ENCODE results near the gene PARL. TPM values are rescaled to one million over a fixed set of nuclear protein-coding genes. Genes with fewer than 3 reads are reported as not detected.

Gene PARL
- total and polyA plus RNA-seq, 10 of the 15 experiments (the other 5 are each of a cell fraction or from before 2014, with no cell fraction given): 49.7 to 113 (median 77.2) TPM

DNA sequence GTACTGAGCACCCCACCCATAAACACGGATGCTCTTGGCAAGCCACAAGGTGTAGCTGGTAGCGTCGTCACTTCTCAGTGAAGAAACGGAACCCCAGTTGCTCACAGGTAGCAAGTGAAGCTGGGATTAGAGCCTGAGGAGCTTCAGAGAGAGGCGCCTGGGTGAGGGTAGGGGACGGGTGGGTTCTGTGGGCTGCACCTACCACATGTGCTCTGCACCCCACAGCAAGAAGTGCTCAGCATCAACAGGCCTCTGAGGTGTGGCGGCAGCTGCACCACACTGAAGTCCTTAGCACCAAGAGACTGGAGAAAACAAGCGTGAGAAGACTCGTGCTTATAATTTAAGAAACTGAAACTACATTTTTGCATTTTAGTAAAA is 69.1 kb downstream of the PARL start:
- RAD21 ChIA-PET (ENCODE audit: unreplicated experiment): interaction anchor here (0.6 to 1.1 kb wide), 2 partner anchors 10 to 31 kb away, joined by 3 read pairs; no protein-coding TSS in a partner anchor
- DNase-seq (ENCODE audit: low read depth, low spot score) (no peak), ATAC-seq (peak; percentile 38), FAIRE-seq (no peak)
- Histone ChIP-seq H3K9me3 (replicated peaks; ENCODE audit: control insufficient read depth, insufficient read depth, low read length) (no peaks in the 10 kb centered on the region), H3K4me2 (ENCODE audit: control insufficient read depth, insufficient read depth) (0 out of 2 replicates have a peak overlapping the region, but pooled peaks have one; percentile 17), H3K4me3 (no peak overlapping the region), H3K4me1 (ENCODE audit: control insufficient read depth, insufficient read depth, low read length) (peaks cover 11% of the 10 kb centered on the region), H3K36me3 (ENCODE audit: control insufficient read depth in 2 of 2, insufficient read depth in 2 of 2, low read length in 1 of 2) (peaks cover 2 to 7% of the 10 kb centered on the region in 2 experiments; a peak in 3 of 4 replicates), H3K27me3 (replicated peaks in 1 of 2; ENCODE audit: control insufficient read depth in 2 of 2, insufficient read depth in 2 of 2, low read length in 1 of 2) (no peaks in the 10 kb centered on the region), H3K9ac (ENCODE audit: control insufficient read depth, insufficient read depth, low read length) (no peak overlapping the region), H2AFZ (ENCODE audit: control insufficient read depth, low read depth, low read length) (no peak overlapping the region), H3K27ac (ENCODE audit: control insufficient read depth, insufficient read depth) (no peak overlapping the region), H4K20me1 (ENCODE audit: control insufficient read depth, insufficient read depth) (no peaks in the 10 kb centered on the region), H3K79me2 (ENCODE audit: control insufficient read depth, insufficient read depth, low read length) (no peaks in the 10 kb centered on the region)
- no peak for TF ChIP-seq MEF2B (IDR thresholded peaks at IDR 0.05; ENCODE audit: partially characterized antibody, poor library complexity, severe bottlenecking)
- TF ChIP-seq BHLHE40 (IDR thresholded peaks at IDR 0.05; ENCODE audit: borderline replicate concordance in 1 of 2, low read depth in 2 of 2, low read length in 1 of 2): peak in 1 of 2 experiments; percentile 30; a peak in 1 of 4 replicates
- 27% methylated on average over 9 of the region's 9 CpGs for WGBS (ENCODE audit: insufficient coverage, insufficient replicate concordance, low lambda C conversion rate, missing lambda C conversion rate)
- SMC1A ChIA-PET (ENCODE audit: uncharacterized antibody, unreplicated experiment): interaction anchor here (1.3 kb wide), 1 partner anchor 17 kb away, joined by 3 read pairs; no protein-coding TSS in a partner anchor
- CTCF ChIA-PET: interaction anchor here (0.6 to 1.0 kb wide), 3 partner anchors 48 to 410 kb away, joined by 3 to 4 read pairs (median 4); no protein-coding TSS in a partner anchor
- intact Hi-C loops (cut with micrococcal nuclease; ENCODE audit: unreplicated experiment) (no loop called here), in situ Hi-C loops (cut with MboI) (no loop called here)
- POLR2A ChIA-PET: interaction anchor here (0.6 to 0.7 kb wide), 2 partner anchors 14 to 287 kb away, joined by 3 read pairs; no protein-coding TSS in a partner anchor
- no TSS peak for BruUV-seq (replicated peaks)

DNA sequence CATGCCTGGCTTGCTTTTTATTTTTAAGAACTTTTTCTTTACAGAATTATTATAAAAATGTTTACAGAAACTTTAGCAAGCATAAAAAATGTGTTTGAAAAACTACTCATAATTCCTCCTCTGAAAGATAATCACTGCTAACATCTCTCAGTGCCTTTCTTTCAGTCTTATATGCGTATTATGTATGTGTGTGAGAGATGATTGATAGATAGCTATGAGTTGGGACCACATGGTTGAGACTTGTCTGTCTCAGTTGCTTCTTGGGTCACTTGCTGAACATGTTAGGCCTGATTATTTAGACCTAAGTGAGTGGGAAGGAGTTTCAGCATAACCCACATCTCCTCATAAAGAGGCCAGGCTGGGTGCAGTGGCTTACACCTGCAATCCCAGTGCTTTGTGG is 70.4 kb downstream of the PARL start:
- in situ Hi-C loops (cut with MboI): no loop called here
- TF ChIP-seq REST (IDR thresholded peaks at IDR 0.05; ENCODE audit: low read depth, low read length) (no peak), YBX1 (IDR thresholded peaks at IDR 0.05) (no peak), EP300 (IDR thresholded peaks at IDR 0.05; ENCODE audit: borderline replicate concordance in 1 of 2, control insufficient read depth in 1 of 2, low read depth in 2 of 2, low read length in 2 of 2) (no peak), STAT3 (IDR thresholded peaks at IDR 0.05; ENCODE audit: low read depth, low read length) (no peak), MTA2 (IDR thresholded peaks at IDR 0.05; ENCODE audit: low read depth) (no peak), CBX3 (IDR thresholded peaks at IDR 0.05; ENCODE audit: borderline replicate concordance, low read depth) (no peak), NRF1 (conservative IDR thresholded peaks at IDR 0.05; ENCODE audit: low read depth, low read length) (no peak)

More for the DNA sequence above, 70.4 kb downstream of the PARL start:
- no TSS peak for BruUV-seq (replicated peaks)
- RAD21 ChIA-PET (ENCODE audit: unreplicated experiment): no interaction called here
- Histone ChIP-seq H3K9me3 (replicated peaks; ENCODE audit: control insufficient read depth, insufficient read depth, low read length) (no peaks in the 10 kb centered on the region), H3K79me2 (ENCODE audit: control insufficient read depth, insufficient read depth, low read length) (no peaks in the 10 kb centered on the region), H3K27ac (ENCODE audit: control insufficient read depth, insufficient read depth) (no peak overlapping the region), H3K9ac (ENCODE audit: control insufficient read depth, insufficient read depth, low read length) (no peak overlapping the region), H3K4me1 (ENCODE audit: control insufficient read depth, insufficient read depth, low read length) (peaks cover 11% of the 10 kb centered on the region), H3K36me3 (ENCODE audit: control insufficient read depth in 2 of 2, insufficient read depth in 2 of 2, low read length in 1 of 2) (peaks cover 9 to 12% of the 10 kb centered on the region in 2 experiments; a peak in 3 of 4 replicates), H3K4me3 (no peak overlapping the region), H3K27me3 (replicated peaks in 1 of 2; ENCODE audit: control insufficient read depth in 2 of 2, insufficient read depth in 2 of 2, low read length in 1 of 2) (no peaks in the 10 kb centered on the region), H2AFZ (ENCODE audit: control insufficient read depth, low read depth, low read length) (no peak overlapping the region), H3K4me2 (ENCODE audit: control insufficient read depth, insufficient read depth) (no peak overlapping the region), H4K20me1 (ENCODE audit: control insufficient read depth, insufficient read depth) (no peaks in the 10 kb centered on the region)
- intact Hi-C loops (cut with micrococcal nuclease; ENCODE audit: unreplicated experiment): no loop called here
- CTCF ChIA-PET: no interaction called here
- DNase-seq (ENCODE audit: low read depth, low spot score) (no peak), ATAC-seq (no peak), FAIRE-seq (no peak)
- POLR2A ChIA-PET: no interaction called here
- SMC1A ChIA-PET (ENCODE audit: uncharacterized antibody, unreplicated experiment): interaction anchor here (1.1 kb wide), 1 partner anchor 46 kb away, joined by 3 read pairs; no protein-coding TSS in a partner anchor
- 96% methylated on average over 1 of the region's 1 CpG for WGBS (ENCODE audit: insufficient coverage, insufficient replicate concordance, low lambda C conversion rate, missing lambda C conversion rate)
